Gastrocnemius medialis (tissue), 4 donors: ENCODE results near the gene TMTC3.

Experiments
- CTCF ChIP-seq, 5 experiments: fragments of 450-650 bp in 3 of 5; fragments of 200-600 bp in 2 of 5; sonication (generic) in 2 of 5; IDR thresholded peaks in 4 of 5; conservative IDR thresholded peaks in 1 of 5; 1 replicate in 4 of 5; 2 replicates in 1 of 5; pipeline ENCODE4 v1.5.1; 2016 to 2019; ENCODE audit warnings: antibody characterized with exemption in 5 of 5, mild to moderate bottlenecking in 3 of 5, moderate library complexity in 3 of 5
- POLR2A ChIP-seq, 2 donors: fragments of 450-650 bp; IDR thresholded peaks; one replicate each; pipeline ENCODE4 v1.6.1; 2017; ENCODE audit warnings: antibody characterized with exemption in 2 of 2, mild to moderate bottlenecking in 2 of 2, moderate library complexity in 2 of 2

GRCh38 chr12:88208661-88209060 lies 66.6 kb downstream of the TMTC3 start:
- no peak for TF ChIP-seq CTCF (IDR thresholded peaks at IDR 0.05 in 4 of 5, conservative IDR thresholded peaks at IDR 0.05 in 1 of 5)
- no peak for TF ChIP-seq POLR2A (IDR thresholded peaks at IDR 0.05)
